RPMI7951 (cell line): Measurements from ENCODE around the gene GALNT1. TPM values are rescaled to one million over a fixed set of nuclear protein-coding genes. Genes with fewer than 3 reads are reported as not detected.

ENCODE experiments used
- DNase-seq: peaks from one replicate; pipeline ENCODE4 v3.0.0-alpha.2; 2012; ENCODE audit warnings: low read depth
- total RNA-seq: library from RNA; depleted of rRNA; stranded (reverse); fragments of >200 nt; shearing (Covaris generic); gene quantifications from 2 replicates; pipeline ENCODE4 v1.2.3, GENCODE V29; 2014

The GALNT1 gene
- total RNA-seq, 1 experiment from 2014 or later = 37.1 TPM

DNA sequence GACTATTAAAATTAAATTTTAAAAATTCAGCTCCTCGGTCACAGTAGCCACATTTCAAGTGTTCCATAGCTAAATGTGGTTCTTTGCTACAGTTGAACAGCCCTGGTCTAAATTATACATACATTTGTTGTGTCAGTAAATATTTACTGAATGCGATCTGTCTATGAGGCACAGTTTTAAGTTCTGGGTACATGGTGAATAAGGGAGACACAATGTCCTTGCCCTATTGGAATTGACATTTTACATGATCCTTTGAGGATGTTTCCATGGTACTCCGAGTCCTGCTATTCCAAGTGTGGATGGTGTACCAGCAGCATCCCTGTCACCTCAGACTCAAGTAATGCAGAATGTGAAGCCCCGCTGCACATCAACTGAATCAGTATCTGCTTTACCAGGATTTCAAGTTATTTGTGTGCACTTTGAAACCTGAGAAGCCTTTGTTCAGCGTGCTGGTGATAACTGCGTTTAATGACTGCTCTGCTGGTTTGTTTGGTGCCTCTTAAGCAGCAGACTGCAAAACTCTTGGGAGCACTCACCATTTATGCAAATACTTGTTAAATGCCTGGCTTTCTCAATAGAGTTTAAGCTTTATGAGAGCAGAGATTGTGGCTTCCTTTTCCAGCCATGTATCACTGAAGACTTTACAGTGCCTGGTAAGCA is 1.5 kb downstream of the GALNT1 start:
- DNase-seq = peak; percentile 14

DNA sequence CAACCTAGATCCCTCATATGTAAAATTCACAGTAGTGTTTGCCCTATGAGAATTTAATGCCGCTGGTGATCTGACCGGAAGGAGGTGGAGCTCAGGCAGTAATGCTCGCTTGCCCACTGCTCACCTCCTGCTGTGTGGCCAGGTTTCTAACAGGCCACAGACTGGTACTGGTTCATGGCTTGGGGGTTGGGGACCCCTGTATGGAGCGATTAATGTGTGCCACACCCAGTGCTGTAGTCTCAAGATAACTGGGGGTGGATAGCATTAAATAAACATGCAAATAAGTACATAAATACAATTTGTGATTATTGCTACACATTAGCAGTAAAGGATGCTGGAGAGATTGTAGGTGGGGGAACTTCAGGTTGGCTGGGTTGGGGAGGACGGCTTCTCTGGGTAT is 3.2 kb downstream of the GALNT1 start:
- DNase-seq = no peak

DNA sequence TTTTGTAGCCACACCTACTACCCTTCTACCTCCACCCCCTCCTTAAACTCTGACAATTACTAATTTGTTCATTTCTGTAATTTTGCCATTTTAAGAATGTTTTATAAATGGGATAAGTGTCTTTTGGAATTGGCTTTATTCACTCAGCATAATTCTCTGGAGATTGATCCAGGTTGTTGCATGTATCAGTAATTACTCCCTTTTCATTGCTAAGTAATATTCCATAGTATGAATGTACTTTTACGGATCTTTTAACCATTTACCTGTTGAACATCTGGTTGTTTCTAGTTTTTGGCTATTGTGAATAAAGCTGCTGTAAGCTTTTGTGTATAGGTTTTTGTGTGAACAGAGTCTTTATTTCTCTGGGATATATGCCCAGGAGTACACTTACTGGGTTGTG is 4.1 kb downstream of the GALNT1 start:
- no peak for DNase-seq

DNA sequence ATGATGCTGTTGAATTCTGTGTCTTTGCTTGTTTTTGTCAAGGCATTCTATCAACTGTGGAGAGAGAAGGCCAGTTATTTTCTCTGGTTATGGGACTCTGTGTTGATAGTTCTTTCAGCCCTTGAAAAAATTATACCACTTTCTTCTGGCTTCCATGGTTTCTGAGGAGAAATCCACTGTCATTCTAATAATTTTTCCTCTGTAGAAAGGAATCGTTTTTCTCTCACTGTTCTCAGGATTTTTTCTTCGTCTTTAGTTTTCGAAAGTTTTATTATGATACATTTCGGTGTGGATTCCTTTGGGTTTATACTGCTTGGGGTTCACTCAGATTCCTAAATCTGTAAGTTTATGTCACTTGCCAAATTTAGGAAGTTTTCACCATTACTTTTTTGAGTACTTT is 6.6 kb downstream of the GALNT1 start:
- no peak for DNase-seq

DNA sequence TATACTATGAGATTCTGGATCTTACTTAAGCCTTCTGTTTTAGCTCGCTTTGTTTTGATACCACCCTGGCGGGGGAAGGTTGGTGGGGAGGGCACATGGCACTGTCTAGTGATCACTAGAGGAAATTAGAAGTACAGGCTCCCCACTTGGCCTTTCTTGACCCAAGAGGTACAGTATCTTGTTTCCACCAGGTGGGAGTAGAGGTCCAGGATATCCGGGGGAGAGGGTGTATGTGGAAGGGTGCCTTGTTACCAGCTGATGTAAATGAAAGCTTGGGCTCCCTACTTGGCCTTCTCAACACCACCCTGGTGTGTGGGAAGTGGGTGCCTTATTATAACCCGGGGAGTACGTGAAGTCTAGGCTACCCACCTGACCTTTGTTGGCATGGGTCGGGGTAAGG is 7.5 kb downstream of the GALNT1 start:
- no peak for DNase-seq

DNA sequence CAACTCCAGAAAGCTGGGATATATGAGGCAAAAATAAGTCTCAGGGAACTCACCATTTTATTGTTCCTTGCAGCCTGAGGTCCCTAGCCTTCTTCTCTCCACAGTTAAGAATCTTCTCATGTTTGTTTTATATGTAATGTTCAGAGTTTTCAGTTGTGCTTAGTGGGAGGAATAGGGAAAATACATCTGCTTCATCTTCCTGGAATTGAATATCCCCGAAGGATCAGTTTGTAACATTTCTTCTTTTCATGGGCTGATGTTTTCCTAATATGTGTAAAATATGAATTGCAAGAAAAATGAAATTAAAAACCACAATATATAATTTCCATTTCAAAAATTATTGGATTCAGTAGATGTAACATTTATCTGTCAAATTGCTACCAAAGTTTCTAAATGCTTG is 8.0 kb downstream of the GALNT1 start:
- no peak for DNase-seq

DNA sequence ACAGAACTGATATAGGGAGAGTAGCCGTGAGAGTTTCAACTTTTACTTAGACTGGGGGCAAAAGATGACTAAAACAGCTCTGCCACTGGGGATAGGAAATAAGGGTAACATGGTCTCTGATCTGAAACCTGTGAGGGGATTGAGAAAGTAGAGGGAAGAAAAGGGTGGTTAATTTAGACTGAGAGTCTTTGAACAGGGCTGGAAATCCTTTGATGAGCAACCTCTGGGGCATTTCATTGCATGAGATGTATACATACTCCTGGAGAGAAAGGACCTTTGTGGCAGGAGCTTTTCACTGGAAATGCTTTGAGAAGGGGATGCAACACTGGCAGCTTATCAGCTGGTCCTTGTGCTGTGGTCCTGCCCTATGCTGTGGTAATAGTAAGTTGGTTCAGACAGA is 9.4 kb downstream of the GALNT1 start:
- DNase-seq = no peak

DNA sequence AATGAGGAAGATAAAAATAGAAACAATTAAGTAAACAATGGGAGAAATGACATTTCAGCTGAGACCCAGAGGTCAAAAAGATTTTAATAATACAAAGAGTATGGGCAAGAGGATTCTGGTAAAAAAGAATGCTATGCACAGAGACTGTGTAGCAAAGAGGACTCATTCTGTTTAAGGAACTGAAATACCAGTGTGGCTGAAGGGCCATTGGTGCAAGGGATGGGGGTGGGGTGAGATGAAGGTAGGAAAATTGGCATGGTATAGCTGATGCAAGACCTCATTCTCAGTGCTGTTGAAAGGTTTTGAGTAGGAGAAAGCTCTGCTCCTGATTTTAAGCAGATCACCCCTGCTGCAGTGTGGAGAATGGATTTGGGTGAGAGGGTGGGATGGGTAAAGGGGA is 10.8 kb downstream of the GALNT1 start:
- no peak for DNase-seq

DNA sequence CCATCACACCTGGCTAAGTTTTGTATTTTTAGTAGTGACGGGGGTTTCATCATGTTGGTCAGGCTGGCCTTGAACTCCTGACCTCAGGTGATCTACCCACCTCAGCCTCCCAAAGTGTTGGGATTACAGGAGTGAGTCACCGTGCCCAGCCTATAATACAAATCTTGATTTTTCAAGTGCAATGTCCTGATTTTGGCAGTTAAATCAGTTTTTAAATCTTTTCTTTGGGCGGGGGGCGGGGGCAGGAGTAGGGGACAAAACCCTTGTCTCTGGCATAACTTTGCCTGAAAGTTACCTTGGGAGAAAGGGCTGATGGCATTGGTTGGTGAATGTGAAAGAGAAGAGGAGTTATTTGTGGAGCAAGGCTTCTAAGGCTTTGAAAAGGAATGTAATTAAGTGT is 12.3 kb downstream of the GALNT1 start:
- DNase-seq = no peak

DNA sequence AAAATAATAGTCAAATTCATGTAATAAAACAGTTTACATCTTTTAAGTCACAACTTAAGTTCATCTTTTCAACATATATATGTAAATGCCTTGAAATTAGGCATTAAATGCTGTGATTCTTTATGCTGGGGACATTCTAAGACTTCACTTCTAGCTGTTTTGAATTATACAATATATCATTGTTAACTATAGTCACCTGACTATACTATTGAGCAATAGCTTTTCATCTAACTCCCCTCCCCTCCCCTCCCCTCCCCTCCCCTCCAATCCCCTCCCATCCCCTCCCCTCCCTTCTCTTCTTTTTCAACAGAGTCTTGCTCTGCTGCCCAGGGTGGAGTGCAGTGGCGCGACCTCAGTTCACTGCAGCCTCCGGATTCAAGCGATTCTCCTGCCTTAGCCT is 16.2 kb downstream of the GALNT1 start:
- no peak for DNase-seq

DNA sequence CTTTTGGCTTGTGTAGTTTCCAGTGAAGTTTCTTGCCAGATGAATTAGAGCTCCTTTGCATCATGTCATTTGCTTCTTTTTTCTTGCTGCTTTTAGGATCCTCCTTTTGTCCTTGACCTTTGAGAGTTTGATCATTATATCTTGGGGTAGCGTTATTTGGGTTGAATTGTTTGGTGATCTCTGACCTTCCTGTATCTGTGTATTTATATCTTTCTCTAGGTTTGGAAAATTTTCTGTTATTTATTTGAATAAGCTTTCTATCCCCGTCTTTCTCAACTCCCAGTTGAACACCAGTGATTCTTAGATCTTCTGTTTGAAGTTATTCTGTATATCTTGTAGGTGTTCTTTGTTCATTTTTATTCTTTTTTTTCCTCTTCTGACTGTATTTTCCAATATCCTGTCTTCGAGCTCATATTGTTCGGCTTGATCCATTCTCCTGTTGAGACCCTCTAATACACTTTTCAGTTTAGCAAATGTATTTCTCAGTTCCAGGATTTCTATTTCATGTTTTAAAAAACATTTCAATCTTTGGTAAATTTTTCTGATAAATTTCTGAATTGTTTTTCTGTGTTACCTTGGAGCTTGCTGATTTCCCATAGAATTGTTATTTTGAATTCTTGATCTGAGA is 20.8 kb downstream of the GALNT1 start:
- no peak for DNase-seq

DNA sequence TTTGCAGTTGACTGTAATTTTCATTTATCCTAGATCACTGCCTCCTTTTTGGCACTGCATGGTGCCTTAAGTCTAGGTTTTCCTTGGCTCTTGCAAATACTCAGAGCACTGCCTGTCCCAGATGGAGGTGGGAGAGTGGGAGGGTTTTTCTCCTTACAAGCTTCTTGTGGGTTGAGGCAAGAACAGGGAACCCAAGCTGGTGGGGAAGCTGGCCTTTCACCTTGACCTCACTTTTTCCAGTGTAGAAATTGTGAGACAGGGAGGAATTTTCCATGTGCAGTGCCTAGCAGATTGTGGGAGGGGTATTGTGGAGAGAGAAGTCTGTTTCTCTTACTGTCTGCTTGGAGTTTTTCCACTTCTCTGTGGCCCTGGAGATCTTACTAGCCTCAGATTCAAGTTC is 21.5 kb downstream of the GALNT1 start:
- no peak for DNase-seq

DNA sequence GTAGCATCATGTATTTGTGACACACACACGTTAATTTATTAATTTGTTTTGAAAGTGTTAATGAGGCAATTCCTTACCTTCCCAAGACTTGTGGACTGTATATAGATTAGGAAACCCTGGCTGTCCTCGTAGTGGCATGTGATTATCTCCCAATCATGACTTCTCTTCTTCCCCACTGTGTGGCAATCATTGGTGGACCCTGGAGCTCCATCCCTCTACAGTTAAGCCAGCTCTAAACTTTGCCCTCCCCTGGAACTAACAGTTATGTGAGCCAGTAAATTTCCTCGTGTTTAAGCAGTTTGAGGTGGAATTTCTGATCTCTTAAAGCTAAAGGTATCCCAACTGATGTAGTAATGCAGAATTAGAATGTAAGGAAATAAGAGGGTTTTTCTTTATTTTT is 22.0 kb downstream of the GALNT1 start:
- DNase-seq = no peak

DNA sequence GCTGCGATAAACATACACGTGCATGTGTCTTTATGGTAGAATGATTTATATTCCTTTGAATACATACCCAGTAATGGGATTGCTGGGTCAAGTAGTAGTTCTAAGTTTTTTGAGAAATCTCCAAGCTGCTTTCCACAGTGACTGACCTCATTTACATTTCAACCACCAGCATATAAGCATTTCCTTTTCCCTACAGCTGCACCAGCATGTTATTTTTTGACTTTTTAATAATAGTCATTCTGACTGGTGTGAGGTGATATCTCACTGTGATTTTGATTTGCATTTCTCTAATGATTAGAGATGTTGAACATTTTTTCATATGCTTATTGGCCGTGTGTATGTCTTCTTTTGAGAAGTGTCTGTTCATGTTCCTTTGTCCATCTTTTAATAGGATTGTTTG is 22.8 kb downstream of the GALNT1 start:
- DNase-seq = no peak

DNA sequence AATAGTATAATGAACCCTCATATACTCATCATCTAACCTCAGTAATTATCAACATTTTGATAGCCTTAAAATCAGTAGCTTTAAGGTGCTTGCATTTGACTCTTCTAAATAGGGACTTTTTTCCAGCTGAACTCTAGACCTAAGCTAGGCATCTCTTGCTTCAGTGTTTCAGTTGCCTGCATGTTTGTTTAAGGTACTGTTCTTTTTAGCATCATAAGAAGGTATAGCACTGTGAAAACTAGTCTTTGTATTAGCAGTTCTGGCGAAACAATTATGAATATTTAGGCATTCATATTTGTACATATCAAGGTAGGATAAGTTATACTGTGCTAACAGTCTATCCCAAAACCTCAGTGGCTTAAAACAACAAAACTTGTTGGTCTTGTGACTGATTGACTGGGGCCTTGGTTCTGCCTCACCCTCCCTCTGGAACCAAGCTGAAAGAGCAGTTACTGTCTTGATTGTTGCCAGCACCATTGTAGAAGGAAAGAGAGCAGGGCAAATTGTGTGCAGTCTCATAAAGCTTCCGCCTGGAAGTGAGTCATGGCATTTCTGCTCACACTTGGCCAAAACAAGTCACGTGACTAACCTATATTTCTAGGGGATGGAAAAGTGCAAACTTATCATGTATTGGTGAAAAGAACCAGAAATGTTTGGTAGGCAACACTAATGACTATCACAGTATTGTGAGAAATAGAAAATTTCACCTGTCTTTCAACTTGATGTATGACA is 24.3 kb downstream of the GALNT1 start:
- DNase-seq = no peak

DNA sequence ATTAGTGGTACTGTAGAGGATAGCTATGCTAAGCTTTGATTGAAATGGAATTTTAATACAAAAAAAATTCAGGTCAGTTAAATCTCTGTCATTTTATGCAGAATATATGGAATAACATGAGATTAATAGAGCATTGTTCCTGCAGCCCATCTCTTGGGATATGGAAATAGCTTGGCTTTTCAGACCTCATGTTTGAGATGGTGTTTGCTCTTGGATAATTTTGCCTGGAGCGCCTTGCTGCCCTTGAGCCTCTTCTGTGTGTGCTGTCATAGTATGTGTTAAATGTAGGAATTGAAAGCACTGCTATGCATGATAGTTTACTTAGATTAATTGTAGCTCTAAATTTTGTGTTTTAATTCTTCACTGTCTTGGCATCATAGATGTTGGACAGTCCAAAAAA is 27.7 kb downstream of the GALNT1 start:
- DNase-seq = no peak

DNA sequence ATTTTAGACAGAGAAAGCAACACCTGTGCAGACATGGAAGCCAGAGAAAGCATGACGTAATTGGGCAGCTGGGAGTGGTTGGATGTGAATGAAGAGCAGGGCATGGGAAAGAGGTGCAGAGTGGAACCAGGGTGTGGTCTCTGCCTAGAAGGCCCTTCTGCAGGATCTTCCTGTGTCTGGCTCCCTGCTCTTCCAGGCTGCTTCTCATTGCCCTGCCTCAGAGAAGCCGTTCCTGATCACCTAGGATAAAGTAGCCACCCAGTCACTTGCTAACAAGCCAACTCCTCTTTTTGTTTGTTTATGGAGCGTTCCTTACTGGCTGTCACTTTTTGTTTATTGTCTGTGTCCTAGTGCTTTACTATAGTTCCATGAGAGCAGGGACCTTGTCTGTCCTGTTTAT is 28.5 kb downstream of the GALNT1 start:
- no peak for DNase-seq

DNA sequence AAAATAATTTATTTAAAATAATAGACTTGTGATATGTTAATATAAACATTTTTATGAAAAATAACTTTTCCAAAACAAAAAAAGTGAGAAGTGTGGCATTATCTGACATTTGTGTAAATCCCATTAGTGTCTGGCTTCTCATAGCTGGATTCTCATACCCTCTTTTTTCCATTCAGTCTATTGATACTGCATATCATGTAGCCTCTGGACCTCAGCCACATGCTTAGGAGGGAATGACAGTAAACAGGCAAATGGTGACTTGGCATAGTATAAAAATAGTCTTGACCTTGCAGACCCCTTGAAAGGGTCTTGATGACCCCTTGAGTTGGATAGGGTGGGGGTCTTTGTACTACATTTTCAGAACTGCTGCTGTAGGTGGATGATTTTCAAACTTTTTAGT is 29.2 kb downstream of the GALNT1 start:
- DNase-seq = no peak

DNA sequence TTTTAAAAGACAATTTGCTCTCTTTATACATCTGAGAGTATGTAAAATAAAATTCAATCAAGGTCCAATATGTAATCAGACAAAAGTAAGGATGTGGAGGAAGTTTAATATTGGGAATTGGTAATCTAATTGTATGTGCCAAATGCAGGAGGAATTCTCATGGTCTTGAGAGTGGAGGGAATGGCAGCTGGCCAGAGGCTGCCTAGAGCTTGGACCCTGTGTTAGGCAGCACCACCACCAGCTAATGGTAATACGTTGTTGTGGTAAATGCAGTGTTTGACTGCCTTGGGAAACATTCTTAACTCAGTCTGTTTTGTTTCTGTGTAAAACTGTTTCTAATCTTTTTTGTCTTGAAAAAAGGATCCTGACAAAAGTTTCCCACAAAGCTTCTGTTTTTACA is 30.0 kb downstream of the GALNT1 start:
- DNase-seq = no peak

DNA sequence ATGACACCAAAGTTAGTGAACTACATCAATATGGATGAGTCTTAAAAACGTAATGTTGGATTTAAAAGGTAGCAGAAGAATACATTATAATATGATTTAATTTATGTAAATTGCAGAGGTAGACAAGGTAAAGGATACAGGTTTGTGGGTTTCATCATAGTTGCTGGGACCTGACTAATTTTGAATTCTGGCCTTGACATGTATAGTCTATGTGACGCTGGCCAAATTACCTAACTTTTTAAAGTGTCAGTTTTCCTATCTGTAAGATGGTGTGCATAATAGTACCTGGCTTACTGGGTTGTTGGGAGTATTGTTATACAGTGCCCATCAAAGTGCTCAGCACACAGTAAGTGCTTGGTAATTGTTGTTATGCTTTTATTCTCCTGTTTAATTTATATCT is 34.5 kb downstream of the GALNT1 start:
- no peak for DNase-seq

DNA sequence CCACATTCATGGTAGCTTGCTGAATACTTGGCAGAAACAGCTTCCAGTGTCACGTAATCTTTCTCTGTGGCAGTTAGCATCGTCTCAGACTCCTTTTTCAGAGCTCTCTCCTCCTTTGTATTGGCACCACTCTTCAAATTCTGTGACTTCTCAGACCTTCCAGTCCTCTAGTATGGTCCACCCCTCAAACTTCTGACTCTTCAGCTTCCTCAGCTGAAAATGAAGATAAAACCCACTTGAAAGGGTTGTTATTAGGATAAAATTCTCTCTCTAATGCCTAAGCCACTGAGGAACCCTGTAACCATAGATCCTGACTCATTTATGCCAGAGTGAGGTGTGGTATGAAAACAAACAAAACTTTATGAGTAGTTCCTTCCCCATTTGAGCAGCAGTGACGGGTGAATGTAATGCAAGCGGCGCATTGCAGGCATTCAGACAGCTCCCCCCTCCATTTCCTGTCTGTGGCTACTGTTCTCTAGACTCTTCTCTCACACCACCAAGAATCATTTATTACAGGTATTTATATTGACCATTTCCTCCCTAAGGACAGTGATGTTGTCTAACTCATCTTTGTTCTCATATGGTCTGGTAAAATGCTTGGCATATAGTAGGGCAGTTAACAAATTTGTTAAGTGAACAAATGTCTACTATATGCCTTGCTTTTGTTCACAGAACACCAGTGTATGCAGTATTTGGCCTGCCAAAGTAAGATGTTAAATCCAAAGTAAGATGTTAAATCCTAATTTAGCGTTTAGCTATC is 35.3 kb downstream of the GALNT1 start:
- DNase-seq = peak; percentile 53

DNA sequence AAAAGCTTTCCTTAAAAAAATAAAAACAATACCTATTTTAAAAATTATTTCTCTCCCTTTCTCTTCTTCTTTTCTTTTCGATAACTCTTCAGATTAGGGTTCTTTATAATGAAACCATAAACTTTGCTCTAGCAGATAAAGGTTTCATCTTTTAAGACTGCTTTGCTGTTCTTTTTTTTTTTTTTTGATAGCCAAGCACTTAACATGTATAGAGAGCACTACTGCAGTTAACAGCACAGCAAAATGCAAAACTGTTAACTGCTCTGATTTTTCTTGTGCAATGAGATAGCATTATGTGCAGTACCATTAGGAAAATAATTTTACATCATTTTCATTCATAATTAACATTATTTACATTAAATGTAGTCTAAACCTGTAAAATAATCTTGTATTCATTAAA is 36.3 kb downstream of the GALNT1 start:
- no peak for DNase-seq

DNA sequence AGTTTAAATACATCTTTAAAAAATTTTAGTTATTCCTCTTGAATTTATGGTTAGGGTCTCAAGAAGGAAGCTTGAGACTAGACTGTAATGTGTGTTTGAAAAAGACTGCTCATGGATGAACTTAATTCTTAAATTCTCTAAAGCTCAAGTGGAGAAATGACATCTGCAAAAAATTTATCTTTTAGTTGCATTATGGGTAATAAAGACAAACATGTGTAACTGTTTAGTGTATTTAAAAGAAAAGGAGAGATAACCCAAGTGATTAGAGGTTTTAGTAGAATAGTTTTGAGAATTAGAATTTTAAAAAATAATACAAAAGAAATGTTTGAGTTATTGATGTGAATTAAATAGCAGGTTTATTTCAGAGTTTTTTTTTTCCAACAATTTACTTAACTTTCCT is 36.7 kb downstream of the GALNT1 start:
- DNase-seq = no peak
